ENCODE results near the gene FOXL1.

Gene FOXL1

DNA sequence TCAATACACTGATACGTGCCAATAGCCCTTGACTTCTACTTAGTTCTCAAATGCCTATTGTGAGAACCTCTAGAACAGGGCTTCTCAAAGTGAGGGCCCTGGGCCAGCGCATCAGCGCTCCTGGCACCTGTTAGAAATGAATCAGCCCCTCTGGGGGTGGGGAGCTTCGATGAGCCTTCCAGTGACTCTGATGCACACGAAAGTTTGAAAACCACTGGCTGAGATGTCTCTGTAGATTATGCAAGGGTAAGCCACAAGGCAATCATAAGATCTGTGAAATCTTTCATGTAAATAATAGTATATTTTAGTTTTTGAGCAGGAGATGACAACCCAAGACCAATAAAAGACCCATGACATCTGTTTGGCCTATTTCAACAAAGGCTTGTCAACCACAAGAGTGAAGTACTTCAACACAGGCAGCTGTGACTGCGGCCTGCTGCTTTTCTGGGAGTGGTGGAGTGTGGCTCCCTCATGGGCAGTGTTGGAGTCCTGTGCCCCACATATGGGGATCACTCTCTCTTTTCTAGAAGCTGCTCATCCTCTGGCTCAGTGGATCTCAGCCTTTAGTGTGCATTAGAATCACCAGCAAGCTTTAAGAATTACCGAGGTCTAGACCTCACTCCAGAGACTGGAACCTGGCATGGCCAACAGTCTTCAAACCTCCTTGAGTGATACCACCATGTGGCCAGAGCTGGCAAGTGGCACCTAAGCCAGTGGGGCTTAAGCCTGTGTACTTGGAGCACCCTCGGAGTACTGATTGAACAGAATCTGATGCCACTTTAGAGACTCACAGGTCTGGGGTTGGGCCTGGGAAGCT, 29.1 kb upstream of the FOXL1 start:
- DNase-seq (ENCODE audit: low read depth), result no peak

DNA sequence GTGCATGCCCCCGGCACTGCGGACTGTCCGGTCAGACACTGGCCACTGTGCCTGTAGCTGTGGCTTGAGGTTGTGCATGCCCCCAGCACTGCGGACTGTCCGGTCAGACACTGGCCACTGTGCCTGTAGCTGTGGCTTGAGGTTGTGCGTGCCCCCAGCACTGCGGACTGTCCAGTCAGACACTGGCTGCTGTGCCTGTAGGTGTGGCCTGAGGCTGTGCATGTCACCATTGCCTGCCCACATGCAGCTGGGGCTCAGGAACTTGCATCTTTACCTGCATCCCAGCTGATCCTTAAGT, 28.5 kb upstream of the FOXL1 start:
- DNase-seq (ENCODE audit: low read depth), result no peak

DNA sequence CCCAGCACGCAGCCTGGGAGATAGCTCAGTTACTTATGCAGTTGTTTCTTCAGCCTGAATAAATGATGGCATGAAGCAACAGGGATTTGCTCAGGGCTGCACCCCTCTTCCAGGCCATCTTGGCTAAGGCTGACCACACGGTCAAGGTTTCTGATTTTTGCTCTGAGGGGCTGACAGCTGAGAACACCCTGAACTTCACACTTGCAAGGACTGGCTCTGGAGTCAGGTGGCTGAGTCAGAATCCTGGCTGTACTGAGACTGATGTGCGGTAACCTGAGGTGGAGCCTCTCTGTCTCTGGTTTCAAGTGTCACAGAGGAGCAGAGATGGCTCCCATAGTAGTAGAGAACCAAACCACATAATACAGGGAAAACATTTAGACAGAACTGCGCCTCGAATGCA, 28.1 kb upstream of the FOXL1 start:
- DNase-seq (ENCODE audit: low read depth), result no peak

DNA sequence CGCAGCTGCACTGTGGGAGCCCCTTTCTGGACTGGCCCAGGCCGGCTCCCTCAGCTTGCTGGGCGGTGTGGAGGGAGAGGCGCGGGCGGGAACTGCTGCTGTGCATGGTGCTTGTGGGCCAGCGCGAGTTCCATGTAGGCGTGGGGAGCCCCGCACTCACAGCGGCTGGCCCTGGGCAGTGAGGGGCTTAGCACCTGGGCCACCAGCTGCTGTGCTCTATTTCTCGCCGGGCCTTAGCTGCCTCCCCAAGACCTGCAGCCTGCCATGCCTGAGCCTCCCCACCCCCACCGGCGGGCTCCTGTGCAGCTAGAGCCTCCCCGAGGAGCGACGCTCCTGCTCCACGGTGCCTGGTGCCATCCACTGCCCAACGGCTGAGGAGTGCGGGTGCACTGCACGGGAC, 25.0 kb upstream of the FOXL1 start:
- no peak for DNase-seq (ENCODE audit: low read depth)

DNA sequence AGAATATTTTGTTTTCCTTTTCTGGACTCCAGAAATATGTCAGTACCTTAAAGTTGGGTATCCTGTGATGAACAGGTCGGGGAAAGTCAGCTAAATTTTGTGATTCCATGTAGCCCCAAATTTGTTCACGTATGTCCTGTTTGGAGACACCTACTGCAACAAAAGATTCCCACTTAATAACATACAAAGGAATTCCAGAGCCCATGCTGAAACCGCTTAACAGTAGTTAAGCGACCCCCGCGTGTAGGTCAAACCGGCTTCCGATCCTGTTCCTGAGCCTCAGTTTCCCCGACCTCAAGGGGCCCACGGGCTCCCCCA, 23.8 kb upstream of the FOXL1 start:
- DNase-seq (ENCODE audit: low read depth), result no peak

DNA sequence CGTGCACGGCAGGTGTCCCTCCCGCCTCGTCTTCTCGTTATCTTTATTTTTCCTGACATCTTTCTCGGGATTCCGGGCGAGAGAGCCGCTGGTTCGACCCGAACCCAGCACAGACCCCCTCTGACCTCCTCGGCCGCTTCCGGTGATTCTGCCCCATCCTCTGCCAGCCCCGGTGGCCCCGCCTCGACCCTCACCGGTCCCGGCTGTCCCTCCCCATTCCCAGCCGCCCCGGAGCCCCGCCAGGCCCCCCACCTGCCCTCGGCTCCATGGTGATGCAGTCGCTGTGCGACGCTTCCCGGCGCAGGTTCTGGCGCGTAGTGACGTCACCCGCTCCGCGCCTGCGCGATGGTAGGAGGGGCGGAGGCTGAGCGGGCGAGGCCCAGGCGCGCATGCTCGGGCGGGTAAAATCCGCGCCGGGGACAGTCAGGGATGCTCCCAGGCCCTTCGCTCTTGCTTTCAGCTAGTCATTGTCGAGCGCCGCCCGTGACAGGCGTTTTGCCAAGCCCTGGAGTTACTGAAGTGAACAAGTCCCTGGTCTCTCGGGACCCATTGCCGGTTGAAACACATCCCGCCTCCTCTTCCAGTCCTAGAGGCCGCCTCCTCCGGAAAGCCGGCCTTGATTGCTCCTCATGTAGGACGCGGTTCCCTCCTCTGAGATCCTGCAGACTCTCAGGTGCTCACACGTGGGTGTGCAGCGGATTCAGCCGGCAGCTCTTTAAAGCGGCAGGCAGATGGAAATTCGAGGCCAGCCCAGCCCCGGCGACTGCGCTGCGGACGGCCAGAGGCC, 23.2 kb upstream of the FOXL1 start, which contains the start of gene MTHFSD:
MTHFSD (minus strand) TSS at position 319 of the 787 bp plus-strand sequence; CDS start at position 268, 51 bp downstream.
- peak; percentile 78 for DNase-seq (ENCODE audit: low read depth)

DNA sequence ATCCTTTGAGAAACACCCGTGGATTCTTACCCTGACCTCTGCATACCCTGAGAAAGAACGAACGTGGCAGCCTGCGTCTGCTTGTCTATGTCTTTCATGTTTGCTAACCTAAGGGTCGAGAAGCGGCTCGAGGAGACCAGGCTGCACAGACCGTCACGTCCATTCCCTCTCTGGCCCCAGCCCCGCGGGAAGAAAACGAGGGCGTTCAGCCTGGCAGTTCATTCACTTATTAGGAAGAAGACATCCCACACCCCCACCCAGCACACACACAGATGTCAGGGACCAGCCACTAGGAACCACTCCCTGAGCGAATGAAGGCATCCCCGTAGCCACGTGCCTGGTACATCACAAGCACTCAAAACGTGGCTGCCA, 22.7 kb upstream of the FOXL1 start:
- no peak for DNase-seq (ENCODE audit: low read depth)

DNA sequence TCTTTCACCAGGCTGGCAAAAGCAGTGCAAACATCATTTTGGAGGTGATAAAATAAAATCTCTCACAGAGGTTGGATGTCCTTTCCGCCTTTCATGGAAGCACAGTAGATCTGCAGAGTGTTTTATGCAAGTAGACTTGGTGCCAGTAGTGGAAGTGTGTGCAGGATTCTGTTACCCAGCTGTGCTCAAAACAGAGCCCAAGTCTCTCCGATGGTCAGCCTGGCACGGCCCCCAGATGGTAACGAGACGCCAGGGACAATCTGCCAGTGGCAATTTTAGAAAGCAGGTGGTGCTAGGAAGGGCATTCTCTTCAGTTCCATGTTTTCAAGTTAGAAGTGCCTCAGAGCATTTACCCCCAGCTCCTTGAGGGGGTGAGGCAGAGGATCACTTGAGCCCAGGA, 21.8 kb upstream of the FOXL1 start:
- no peak for DNase-seq (ENCODE audit: low read depth)

DNA sequence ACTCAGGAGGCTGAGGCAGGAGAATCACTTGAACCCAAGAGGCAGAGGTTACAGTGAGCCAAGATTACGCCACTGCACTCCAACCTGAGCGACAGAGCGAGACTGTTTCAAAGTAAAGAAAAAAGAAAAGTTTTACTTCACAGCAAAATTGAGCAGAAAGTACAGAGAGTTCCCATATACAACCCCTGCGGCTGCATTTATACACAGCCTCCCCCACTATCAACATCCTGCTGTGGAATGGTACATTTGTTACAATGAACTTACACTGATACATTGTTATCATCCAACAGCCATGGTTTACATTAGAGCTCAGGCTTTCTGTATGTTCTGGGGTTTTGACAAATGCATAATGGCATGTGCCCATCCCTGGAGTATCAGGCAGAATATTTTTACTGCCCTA, 20.8 kb upstream of the FOXL1 start:
- DNase-seq (ENCODE audit: low read depth), result no peak

DNA sequence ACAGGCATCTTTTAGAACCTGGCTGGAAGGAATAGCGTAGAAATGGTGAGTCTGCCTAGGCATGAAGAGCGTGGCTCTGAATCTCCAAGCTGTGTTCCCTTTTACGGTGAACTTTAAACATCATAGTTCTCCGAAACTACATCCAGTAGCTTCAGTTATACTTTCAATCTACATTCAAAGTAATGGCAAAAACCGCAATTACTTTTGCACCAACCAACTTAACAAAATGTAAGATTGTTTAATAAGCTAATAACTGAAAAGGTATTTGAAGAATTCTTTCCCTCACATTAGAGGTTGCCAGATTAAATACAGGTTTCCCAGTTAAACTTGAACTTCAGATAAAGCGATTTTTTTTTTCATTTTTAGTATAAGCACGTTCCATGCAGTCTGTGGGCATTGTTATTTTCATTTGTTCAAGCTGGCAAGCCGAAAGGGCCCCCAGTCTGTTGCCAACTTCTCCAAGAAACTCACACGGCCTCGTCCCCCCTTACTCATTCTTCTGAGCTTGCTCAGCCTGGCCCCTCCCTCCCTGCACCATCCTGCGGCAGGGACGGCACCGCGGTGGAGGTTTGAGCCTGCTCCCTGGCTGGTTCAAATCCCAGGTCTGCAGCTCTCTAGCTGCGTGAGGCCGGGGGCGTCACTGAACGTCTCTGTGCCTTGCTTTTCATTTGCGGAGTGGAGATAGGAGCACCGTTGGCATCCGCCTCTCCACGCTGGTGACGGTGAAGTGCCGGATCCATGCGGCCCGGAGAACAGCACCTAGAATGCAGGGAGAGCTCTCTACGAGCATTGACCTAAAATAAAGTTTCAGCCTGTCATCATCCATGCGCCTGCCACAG, 19.8 kb upstream of the FOXL1 start:
- no peak for DNase-seq (ENCODE audit: low read depth)

DNA sequence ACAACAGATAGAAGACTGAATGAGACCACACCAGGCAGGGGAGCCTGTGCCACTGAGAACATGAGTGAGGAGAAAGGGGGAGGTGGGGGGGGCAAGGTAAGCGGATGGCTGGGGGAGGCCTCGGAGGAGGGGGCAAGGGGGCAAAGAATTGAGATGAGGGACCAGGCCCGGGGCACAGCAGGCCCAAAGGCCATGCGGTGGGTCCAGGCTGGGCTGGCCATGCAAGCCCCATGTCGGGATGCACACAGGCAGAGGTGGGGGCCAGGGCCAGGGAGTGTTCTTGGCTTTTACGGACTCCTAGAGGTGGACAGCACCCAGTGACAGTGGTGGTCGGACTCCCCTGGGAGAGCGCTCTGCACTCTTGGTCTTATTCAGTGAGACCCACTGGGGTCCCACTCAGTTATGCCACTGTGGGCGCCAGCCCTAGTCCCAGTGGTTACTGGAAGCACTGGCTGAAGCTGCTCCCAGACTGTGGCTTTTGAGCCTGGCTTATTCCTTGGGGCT, 18.5 kb upstream of the FOXL1 start:
- no peak for DNase-seq (ENCODE audit: low read depth)

DNA sequence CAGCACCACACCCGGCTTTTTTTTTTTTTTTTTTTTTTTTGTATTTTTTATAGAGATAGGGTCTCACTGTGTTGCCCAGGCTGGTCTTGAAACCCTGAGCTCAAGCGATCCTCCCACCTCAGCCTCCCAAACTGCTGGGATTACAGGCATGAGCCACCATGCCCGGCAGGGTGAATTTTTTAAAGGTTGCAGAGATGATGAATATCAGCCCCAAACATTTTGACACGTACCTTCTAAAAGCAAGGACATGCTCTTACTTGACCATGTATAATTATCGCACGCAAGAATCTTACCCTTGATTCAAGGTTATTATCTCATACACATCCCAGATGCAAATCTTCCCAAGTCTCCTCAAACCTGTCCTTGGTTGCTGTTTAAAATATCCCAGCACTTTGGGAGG, 16.0 kb upstream of the FOXL1 start:
- no peak for DNase-seq (ENCODE audit: low read depth)

DNA sequence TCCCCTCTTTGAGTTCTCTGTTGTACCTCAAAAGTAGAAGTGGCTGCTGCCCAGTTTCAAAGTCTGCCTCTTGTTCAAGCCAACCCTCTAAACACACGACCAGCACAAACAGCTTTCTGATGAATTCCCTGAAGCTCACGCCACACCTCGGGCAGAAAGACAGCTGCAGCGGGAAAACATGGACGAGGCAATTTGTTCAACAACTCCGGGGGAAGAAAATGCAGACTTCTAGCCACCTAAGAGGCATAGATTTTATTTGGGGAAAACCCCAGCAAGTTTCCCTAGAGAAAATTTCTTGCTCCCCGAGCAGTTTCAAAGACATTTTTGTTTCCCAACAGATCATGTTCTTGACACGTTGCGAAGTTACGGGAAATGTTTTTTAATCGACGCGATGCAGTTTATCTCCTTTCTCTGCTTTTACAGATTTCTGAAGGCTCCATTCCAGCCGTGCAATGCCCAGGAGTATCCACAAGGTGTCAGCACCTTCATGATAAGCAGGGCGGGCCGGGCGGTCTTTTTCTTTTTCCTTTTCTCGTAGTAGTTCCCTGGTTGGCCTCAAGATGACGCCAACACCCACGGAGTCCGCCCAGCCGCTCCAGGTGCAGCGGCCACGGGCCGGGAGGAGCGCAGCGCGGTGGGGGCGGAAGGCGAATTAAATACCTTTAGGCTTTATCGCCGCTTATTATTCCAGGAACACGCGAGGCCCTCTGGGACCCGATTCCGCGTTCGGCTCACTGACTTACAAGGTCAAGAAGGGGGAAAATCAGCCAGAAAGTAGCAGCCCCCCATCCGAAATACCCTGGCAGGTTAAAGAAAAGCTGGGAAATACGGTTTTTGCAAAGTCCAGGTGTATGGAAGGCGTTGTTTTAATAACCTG, 14.6 kb upstream of the FOXL1 start:
- DNase-seq (ENCODE audit: low read depth), result peak; percentile 77

DNA sequence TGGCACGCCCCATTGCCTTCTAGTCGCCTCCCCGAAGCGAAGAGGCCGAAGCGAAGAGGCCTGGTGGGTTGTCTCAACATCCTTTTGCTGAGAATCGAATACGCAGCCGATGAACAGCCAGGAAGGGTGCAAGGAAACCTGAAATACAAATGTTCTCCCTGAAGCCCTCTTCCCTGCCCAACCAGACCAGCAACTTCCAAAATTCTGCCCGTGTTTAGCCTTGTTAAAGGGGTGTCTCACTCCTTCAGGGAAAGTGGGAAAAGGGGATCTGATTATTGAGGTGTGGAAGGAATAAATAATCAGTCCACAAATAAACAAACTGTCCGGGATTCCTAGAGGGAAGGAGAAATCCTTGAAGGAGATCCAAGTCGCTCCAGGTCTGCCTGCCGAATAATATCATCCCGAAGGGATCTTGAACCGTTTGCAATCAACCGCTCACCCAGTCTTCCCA, 13.1 kb upstream of the FOXL1 start:
- no peak for DNase-seq (ENCODE audit: low read depth)

DNA sequence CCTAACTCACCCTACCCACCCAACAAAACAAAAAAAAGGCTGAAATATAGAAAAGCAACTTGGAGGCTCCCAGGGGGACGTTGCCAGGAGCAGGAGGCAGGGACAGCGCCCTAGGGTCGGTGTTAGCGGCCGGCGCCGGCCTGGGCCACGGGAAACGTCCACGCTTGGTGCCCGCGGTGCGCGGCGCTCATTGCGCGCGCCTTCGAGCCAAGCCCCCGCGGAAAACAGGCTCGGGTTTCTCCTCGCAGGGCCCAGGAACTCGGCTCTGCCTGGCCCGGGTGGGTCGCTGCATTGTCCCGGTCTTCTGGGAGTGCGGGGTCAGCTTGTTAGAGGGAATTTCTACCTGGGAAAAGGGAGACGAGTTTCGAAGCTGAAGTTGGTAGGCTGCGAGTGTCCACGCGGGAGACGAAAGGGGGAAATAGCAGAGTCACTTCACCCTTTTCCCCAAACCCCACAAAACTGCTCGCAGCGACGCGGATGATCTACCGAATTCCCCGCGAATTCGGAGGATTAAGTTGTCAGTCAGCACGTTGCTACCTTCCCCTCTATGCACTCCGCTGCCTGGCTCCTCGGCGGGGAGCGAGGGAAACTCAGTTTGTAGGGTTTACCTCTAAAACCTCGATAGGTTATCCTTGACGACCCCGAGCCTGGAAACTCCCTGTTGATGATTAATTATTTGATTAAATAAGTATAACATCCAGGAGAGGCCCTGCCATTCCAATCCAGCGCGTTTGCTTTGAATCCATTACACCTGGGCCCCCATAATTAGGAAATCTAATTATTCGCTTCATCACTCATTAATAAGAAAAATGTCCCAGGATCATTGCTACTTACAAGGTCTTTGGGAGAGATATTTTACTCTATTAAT, 12.5 kb upstream of the FOXL1 start:
- no peak for DNase-seq (ENCODE audit: low read depth)

DNA sequence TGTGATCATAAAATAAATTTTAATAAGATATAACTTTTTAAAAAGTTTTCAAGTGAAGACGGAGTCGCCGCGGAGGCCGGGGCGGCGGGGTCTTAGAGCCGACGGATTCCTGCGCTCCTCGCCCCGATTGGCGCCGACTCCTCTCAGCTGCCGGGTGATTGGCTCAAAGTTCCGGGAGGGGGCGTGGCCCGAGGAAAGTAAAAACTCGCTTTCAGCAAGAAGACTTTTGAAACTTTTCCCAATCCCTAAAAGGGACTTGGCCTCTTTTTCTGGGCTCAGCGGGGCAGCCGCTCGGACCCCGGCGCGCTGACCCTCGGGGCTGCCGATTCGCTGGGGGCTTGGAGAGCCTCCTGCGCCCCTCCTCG, 11.8 kb upstream of the FOXL1 start, which contains the start of gene FOXC2:
FOXC2 (plus strand) TSS at position 229 of the 365 bp plus-strand sequence. CDS start 507 bp downstream, outside the sequence.
- peak; percentile 96 for DNase-seq (ENCODE audit: low read depth)

DNA sequence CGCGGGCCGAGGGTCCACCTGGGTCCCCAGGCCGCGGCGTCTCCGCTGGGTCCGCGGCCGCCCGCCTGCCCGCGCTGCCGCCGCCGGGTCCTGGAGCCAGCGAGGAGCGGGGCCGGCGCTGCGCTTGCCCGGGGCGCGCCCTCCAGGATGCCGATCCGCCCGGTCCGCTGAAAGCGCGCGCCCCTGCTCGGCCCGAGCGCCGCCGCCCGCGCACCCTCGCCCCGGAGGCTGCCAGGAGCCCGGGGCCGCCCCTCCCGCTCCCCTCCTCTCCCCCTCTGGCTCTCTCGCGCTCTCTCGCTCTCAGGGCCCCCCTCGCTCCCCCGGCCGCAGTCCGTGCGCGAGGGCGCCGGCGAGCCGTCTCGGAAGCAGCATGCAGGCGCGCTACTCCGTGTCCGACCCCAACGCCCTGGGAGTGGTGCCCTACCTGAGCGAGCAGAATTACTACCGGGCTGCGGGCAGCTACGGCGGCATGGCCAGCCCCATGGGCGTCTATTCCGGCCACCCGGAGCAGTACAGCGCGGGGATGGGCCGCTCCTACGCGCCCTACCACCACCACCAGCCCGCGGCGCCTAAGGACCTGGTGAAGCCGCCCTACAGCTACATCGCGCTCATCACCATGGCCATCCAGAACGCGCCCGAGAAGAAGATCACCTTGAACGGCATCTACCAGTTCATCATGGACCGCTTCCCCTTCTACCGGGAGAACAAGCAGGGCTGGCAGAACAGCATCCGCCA, 11.2 kb upstream of the FOXL1 start:
- DNase-seq (ENCODE audit: low read depth), result no peak

DNA sequence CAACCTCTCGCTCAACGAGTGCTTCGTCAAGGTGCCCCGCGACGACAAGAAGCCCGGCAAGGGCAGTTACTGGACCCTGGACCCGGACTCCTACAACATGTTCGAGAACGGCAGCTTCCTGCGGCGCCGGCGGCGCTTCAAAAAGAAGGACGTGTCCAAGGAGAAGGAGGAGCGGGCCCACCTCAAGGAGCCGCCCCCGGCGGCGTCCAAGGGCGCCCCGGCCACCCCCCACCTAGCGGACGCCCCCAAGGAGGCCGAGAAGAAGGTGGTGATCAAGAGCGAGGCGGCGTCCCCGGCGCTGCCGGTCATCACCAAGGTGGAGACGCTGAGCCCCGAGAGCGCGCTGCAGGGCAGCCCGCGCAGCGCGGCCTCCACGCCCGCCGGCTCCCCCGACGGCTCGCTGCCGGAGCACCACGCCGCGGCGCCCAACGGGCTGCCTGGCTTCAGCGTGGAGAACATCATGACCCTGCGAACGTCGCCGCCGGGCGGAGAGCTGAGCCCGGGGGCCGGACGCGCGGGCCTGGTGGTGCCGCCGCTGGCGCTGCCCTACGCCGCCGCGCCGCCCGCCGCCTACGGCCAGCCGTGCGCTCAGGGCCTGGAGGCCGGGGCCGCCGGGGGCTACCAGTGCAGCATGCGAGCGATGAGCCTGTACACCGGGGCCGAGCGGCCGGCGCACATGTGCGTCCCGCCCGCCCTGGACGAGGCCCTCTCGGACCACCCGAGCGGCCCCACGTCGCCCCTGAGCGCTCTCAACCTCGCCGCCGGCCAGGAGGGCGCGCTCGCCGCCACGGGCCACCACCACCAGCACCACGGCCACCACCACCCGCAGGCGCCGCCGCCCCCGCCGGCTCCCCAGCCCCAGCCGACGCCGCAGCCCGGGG, 10.4 kb upstream of the FOXL1 start:
- no peak for DNase-seq (ENCODE audit: low read depth)

All from stromal cell of bone marrow (primary cell).